K562 (cell line): ENCODE results near the gene ZFAND2B. TPM values are rescaled to one million over a fixed set of nuclear protein-coding genes. Genes with fewer than 3 reads are reported as not detected.

Source experiments
- CHD1 ChIP-seq: fragments of 200-600 bp; sonication (generic); IDR thresholded peaks from one replicate; pipeline ENCODE4 v1.6.1; 2012; ENCODE audit warnings: mild to moderate bottlenecking, moderate library complexity, low read length, inconsistent platforms
- CTBP1 ChIP-seq: fragments of 450-650 bp; IDR thresholded peaks from 2 replicates; pipeline ENCODE4 v1.6.1; 2016; ENCODE audit warnings: borderline replicate concordance
- E2F3 ChIP-seq: fragments of 250-450 bp; sonication (Bioruptor Pico); IDR thresholded peaks from 2 replicates; pipeline ENCODE4 v1.4.0; 2020; ENCODE audit warnings: mild to moderate bottlenecking
- FUS ChIP-seq: fragments of 200-400 bp; formaldehyde crosslinking; optimal IDR thresholded peaks from 2 replicates; pipeline ENCODE3; 2017; ENCODE audit warnings: low read depth, low read length
- GABPB1 ChIP-seq: sonication (generic); formaldehyde crosslinking; IDR thresholded peaks from 2 replicates; pipeline ENCODE4 v1.8.0; 2022; ENCODE audit warnings: mild to moderate bottlenecking, missing genetic modification reagents
- GABPB2 ChIP-seq: fragments of 250-450 bp; sonication (Bioruptor Pico); conservative IDR thresholded peaks from 2 replicates; pipeline ENCODE4 v1.5.1; 2021; ENCODE audit warnings: mild to moderate bottlenecking
- HDAC1 ChIP-seq, 2 experiments: fragments of 450-650 bp; IDR thresholded peaks; 2 replicates each; pipeline ENCODE4 v1.6.1; 2016 to 2017; ENCODE audit warnings: inconsistent platforms in 1 of 2, mild to moderate bottlenecking in 1 of 2, moderate library complexity in 1 of 2
- HMGN3 ChIP-seq: IDR thresholded peaks from 2 replicates; pipeline ENCODE4 v1.6.1; 2011; ENCODE audit warnings: borderline replicate concordance, low read depth, mild to moderate bottlenecking, mixed read lengths, low read length; ENCODE audit not compliant: insufficient read length; ENCODE audit errors: extremely low read depth
- KDM5B ChIP-seq: fragments of 200-600 bp; sonication (generic); IDR thresholded peaks from 2 replicates; pipeline ENCODE4 v1.6.1; 2012; ENCODE audit warnings: low read depth, mild to moderate bottlenecking, moderate library complexity, low read length, control low read depth, inconsistent platforms; ENCODE audit not compliant: insufficient replicate concordance
- MAFK ChIP-seq: IDR thresholded peaks from 2 replicates; pipeline ENCODE4 v1.6.1; 2011; ENCODE audit warnings: low read length, improper control_type of control experiment
- NRF1 ChIP-seq, 2 experiments: fragments of 450-650 bp; IDR thresholded peaks in 1 of 2; conservative IDR thresholded peaks in 1 of 2; 2 replicates each; pipeline ENCODE4 v1.6.1; 2014; ENCODE audit warnings: mild to moderate bottlenecking in 2 of 2
- POLR2A ChIP-seq: fragments of 450-650 bp; conservative IDR thresholded peaks from 2 replicates; pipeline ENCODE4 v1.6.1; 2016
- POLR2G ChIP-seq: fragments of 200-400 bp; formaldehyde crosslinking; IDR thresholded peaks from 2 replicates; pipeline ENCODE4 v1.6.1; 2017; ENCODE audit warnings: low read depth, mild to moderate bottlenecking, antibody characterized with exemption, low read length, moderate library complexity
- RAD21 ChIP-seq, 2 experiments: fragments of 250-450 bp in 1 of 2; fragments of 450-650 bp in 1 of 2; sonication (Bioruptor Pico) in 1 of 2; formaldehyde crosslinking in 1 of 2; IDR thresholded peaks in 1 of 2; conservative IDR thresholded peaks in 1 of 2; 2 replicates each; pipeline versions ENCODE4 v1.4.0 to v1.8.0; 2020 to 2022; ENCODE audit warnings: mild to moderate bottlenecking in 2 of 2, moderate library complexity in 1 of 2
- RBM22 ChIP-seq: fragments of 200-400 bp; formaldehyde crosslinking; IDR thresholded peaks from 2 replicates; pipeline ENCODE4 v1.6.1; 2018; ENCODE audit warnings: low read length, low read depth; ENCODE audit not compliant: poor library complexity, severe bottlenecking
- SAP30 ChIP-seq: fragments of 200-600 bp; sonication (generic); IDR thresholded peaks from 2 replicates; pipeline ENCODE4 v1.6.1; 2012; ENCODE audit warnings: borderline replicate concordance, low read depth, mild to moderate bottlenecking, moderate library complexity, low read length, control low read depth, inconsistent platforms; ENCODE audit not compliant: insufficient read depth, poor library complexity, severe bottlenecking
- SIN3B ChIP-seq: fragments of 450-650 bp; IDR thresholded peaks from 2 replicates; pipeline ENCODE4 v1.6.1; 2017; ENCODE audit warnings: low read depth, mild to moderate bottlenecking, moderate library complexity
- STAG1 ChIP-seq: sonication (generic); formaldehyde crosslinking; IDR thresholded peaks from 2 replicates; pipeline ENCODE4 v1.5.0; 2020; ENCODE audit warnings: missing genetic modification reagents, borderline replicate concordance
- ZEB2 ChIP-seq: fragments of 450-650 bp; IDR thresholded peaks from 2 replicates; pipeline ENCODE4 v1.6.1; 2016
- ZNF347 ChIP-seq: fragments of 450-650 bp; formaldehyde crosslinking; IDR thresholded peaks from 2 replicates; pipeline ENCODE4 v1.4.0; 2020; ENCODE audit warnings: low read depth, mild to moderate bottlenecking, moderate library complexity
- polyA plus RNA-seq, 8 experiments: library from polyadenylated mRNA; depleted of rRNA in 4 of 8; stranded (reverse) in 5 of 8; unstranded in 3 of 8; fragments of >200 nt; fragmentation: Nextera tagmentation in 2 of 8; fragmentation: Illumina TruSeq in 1 of 8; extraction: Ambion mirVana in 2 of 8; extraction: Trizol in 1 of 8; gene quantifications; 2 replicates each; pipeline versions ENCODE4 v1.2.1 to v1.2.3, GENCODE V29; 2011 to 2014; ENCODE audit warnings: inconsistent platforms in 1 of 8, missing spikeins in 1 of 8
- total RNA-seq, 7 experiments: library from RNA; depleted of rRNA in 6 of 7; stranded (reverse); fragments of >200 nt in 6 of 7; fragmentation: Illumina TruSeq in 2 of 7; extraction: Trizol in 2 of 7; gene quantifications; 2 replicates each; pipeline versions ENCODE4 v1.2.1 to v1.2.3, GENCODE V29; 2011 to 2021; ENCODE audit warnings: low replicate concordance in 1 of 7
- TF ChIP-seq, protein P1 (sequence below): fragments of 250-450 bp; sonication (Bioruptor Pico); IDR thresholded peaks from 2 replicates; pipeline ENCODE4 v1.5.1; 2021; ENCODE audit warnings: mild to moderate bottlenecking
- TF ChIP-seq, protein P2 (sequence below): fragments of 200-800 bp; sonication (Bioruptor generic); IDR thresholded peaks from 2 replicates; pipeline ENCODE4 v1.6.1; 2017; ENCODE audit warnings: missing genetic modification characterization, missing compliant biosample characterization
- TF ChIP-seq, protein P3 (sequence below): fragments of 450-650 bp; formaldehyde crosslinking; IDR thresholded peaks from 2 replicates; pipeline ENCODE4 v1.4.0; 2020; ENCODE audit warnings: mild to moderate bottlenecking, mixed read lengths

Gene ZFAND2B
- total and polyA plus RNA-seq, 9 of the 15 experiments (the other 6 are each of a cell fraction or from before 2014, with no cell fraction given) = 9.9 to 33.3 (median 26.1) TPM

DNA sequence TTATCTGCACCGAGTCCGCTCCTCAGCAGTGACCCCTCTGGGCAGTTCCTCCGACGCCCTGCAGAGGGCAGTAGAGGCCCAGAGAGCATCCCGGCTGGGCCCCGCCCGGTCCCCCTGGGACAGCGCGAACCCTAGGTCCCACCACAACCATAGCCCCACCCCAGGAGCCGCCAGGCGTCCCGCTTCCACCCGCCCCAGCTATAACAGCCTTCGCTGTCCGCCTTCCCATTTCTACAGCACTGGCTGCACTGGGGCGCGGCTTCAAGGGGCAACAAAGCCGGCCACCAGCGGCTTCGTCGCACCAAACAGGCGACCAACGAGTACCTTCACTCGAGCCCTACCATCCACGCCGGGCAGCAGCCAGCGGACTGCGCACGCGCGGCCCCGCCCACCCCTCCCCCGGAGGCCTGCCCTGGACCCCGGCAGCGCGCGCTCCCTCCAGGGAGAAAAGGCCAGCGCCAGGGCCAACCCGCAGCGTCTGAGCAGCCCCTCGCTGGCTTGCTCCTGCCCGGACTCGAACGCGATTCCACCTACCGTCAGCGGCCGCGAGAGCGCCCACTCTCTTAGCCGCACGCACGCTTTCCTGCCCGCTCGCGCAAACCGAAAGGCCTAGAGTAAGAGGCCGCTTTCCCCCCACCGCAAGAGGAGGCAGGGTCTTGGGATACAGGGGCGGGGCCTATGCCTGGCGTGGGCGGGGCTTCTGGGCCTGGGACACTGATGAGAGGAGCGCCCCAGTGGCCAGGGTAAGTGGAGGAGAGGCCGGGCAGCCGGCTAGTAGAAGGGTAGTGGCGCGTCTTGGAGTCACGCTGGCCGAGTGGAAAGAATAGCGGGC, 46.2 kb upstream of the ZFAND2B start, which contains the start of gene NHEJ1 (continued):
- TF ChIP-seq, protein P1, sequence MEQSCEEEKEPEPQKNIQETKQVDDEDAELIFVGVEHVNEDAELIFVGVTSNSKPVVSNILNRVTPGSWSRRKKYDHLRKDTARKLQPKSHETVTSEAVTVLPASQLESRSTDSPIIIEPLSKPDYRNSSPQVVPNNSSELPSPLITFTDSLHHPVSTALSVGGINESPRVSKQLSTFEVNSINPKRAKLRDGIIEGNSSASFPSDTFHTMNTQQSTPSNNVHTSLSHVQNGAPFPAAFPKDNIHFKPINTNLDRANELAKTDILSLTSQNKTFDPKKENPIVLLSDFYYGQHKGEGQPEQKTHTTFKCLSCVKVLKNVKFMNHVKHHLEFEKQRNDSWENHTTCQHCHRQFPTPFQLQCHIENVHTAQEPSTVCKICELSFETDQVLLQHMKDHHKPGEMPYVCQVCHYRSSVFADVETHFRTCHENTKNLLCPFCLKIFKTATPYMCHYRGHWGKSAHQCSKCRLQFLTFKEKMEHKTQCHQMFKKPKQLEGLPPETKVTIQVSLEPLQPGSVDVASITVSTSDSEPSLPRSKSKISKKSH (CRISPR knock-in tag) = no peak
- TF ChIP-seq MAFK (no peak), RBM22 (peak; percentile 47), KDM5B (peak; percentile 88), NRF1 (conservative IDR thresholded peaks at IDR 0.05 in 1 of 2, IDR thresholded peaks at IDR 0.05 in 1 of 2) (peak; percentile 90 to 91), CHD1 (no peak), SAP30 (peak; percentile 34), GABPB2 (CRISPR knock-in tag) (no peak), CTBP1 (peak; percentile 20; the same call in 1 of the 2 replicates), E2F3 (CRISPR knock-in tag) (0 out of 2 replicates have a peak, but pooled peaks have one; percentile 68), HDAC1 (IDR thresholded peaks at IDR 0.05) (peak in 1 of 2 experiments; percentile 72; a peak in 2 of 4 replicates), HMGN3 (peak; percentile 33), RAD21 (CRISPR knock-in tag; conservative IDR thresholded peaks at IDR 0.05 in 1 of 2, IDR thresholded peaks at IDR 0.05 in 1 of 2) (peak; percentile 71 to 81), ZEB2 (no peak), GABPB1 (CRISPR knock-in tag) (peak; percentile 43; the same call in 1 of the 2 replicates), ZNF347 (CRISPR knock-in tag) (no peak), FUS (no peak), POLR2G (peak; percentile 87; the same call in 1 of the 2 replicates), POLR2A (peak; percentile 85), STAG1 (CRISPR knock-in tag) (peak; percentile 77; the same call in 1 of the 2 replicates), SIN3B (peak; percentile 59; the same call in 1 of the 2 replicates)
- TF ChIP-seq, protein P2, sequence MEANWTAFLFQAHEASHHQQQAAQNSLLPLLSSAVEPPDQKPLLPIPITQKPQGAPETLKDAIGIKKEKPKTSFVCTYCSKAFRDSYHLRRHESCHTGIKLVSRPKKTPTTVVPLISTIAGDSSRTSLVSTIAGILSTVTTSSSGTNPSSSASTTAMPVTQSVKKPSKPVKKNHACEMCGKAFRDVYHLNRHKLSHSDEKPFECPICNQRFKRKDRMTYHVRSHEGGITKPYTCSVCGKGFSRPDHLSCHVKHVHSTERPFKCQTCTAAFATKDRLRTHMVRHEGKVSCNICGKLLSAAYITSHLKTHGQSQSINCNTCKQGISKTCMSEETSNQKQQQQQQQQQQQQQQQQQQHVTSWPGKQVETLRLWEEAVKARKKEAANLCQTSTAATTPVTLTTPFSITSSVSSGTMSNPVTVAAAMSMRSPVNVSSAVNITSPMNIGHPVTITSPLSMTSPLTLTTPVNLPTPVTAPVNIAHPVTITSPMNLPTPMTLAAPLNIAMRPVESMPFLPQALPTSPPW (CRISPR knock-in tag) = peak; percentile 83
- TF ChIP-seq, protein P3, sequence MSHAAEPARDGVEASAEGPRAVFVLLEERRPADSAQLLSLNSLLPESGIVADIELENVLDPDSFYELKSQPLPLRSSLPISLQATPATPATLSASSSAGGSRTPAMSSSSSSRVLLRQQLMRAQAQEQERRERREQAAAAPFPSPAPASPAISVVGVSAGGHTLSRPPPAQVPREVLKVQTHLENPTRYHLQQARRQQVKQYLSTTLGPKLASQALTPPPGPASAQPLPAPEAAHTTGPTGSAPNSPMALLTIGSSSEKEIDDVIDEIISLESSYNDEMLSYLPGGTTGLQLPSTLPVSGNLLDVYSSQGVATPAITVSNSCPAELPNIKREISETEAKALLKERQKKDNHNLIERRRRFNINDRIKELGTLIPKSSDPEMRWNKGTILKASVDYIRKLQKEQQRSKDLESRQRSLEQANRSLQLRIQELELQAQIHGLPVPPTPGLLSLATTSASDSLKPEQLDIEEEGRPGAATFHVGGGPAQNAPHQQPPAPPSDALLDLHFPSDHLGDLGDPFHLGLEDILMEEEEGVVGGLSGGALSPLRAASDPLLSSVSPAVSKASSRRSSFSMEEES (CRISPR knock-in tag) = no peak
